HepG2 (cell line): ENCODE measurements around the gene ITIH1. TPM values are rescaled to one million over a fixed set of nuclear protein-coding genes. Genes with fewer than 3 reads are reported as not detected.

Experiments
- ATAC-seq: fragments of 200-7000 bp; cut with Tn5 transposase; 3 replicates; pipeline ENCODE4 v1.9.1; 2020; ENCODE audit warnings: mild to moderate bottlenecking, moderate library complexity
- BruUV-seq: library from RNA; stranded (reverse); fragments of 400-500 nt; replicated peaks from 2 replicates; lab custom pipeline; 2021; lab: Mats Ljungman, UMichigan
- CTCF ChIA-PET: fragments of 300-600 bp; formaldehyde crosslinking; extraction: SDS; loops from one replicate; lab custom pipeline; 2021; ENCODE audit warnings: low total read pairs, inconsistent platforms, low intra/inter-chr PET ratio; lab: Yijun Ruan, JAX
- POLR2A ChIA-PET: fragments of 350-600 bp; sonication (Branson Sonifier 250); formaldehyde crosslinking; loops from one replicate; lab custom pipeline; 2020; ENCODE audit warnings: antibody characterized with exemption, inconsistent platforms; lab: Yijun Ruan, JAX
- DNase-seq: peaks from one replicate; pipeline ENCODE4 v3.0.0-alpha.2; 2015; ENCODE audit warnings: low spot score
- FAIRE-seq: peaks from 3 replicates; lab custom pipeline; 2011; peaks lifted over from hg19 to GRCh38; lab: Jason Lieb, UNC
- H2AFZ ChIP-seq: one replicate; pipeline ENCODE4 v1.6.1; 2011; ENCODE audit warnings: low read length, inconsistent platforms
- H3K27ac ChIP-seq: fragments of 300-600 bp; 3 replicates; pipeline ENCODE4 v1.8.0; 2011; ENCODE audit warnings: mixed run types, mild to moderate bottlenecking, mixed read lengths, low read length, inconsistent platforms; ENCODE audit not compliant: insufficient read depth; ENCODE audit errors: extremely low read length
- H3K27me3 ChIP-seq, 2 experiments: fragments of 200-600 bp in 1 of 2; 2 replicates in 1 of 2; 3 replicates in 1 of 2; pipeline versions ENCODE4 v1.6.0 to v1.8.0; 2011; ENCODE audit warnings: low read length in 2 of 2, mild to moderate bottlenecking in 2 of 2, moderate library complexity in 2 of 2, inconsistent platforms in 1 of 2; ENCODE audit not compliant: insufficient read depth in 2 of 2, control insufficient read depth in 1 of 2
- H3K36me3 ChIP-seq, 2 experiments: fragments of 200-600 bp in 1 of 2; replicated peaks in 1 of 2; 2 replicates in 1 of 2; 3 replicates in 1 of 2; pipeline versions ENCODE4 v1.5.1 to v1.8.0; 2011; ENCODE audit warnings: low read length in 2 of 2, inconsistent platforms in 1 of 2; ENCODE audit not compliant: insufficient read depth in 2 of 2, control insufficient read depth in 1 of 2
- H3K4me1 ChIP-seq: 2 replicates; pipeline ENCODE4 v1.5.1; 2012; ENCODE audit warnings: low read length, inconsistent platforms; ENCODE audit not compliant: insufficient read depth
- H3K4me2 ChIP-seq: 2 replicates; pipeline ENCODE4 v1.6.0; 2011; ENCODE audit warnings: low read depth, low read length, inconsistent platforms
- H3K4me3 ChIP-seq, 3 experiments: fragments of 200-600 bp in 1 of 3; sonication (generic), shearing (Covaris generic) in 1 of 3; replicated peaks in 1 of 3; 2 replicates each; pipeline ENCODE4 v1.5.1; 2011 to 2016; ENCODE audit warnings: low read length in 3 of 3, inconsistent platforms in 2 of 3, low read depth in 2 of 3, mild to moderate bottlenecking in 2 of 3, control low read depth in 1 of 3, mixed read lengths in 1 of 3; ENCODE audit not compliant: insufficient read depth in 1 of 3
- H3K79me2 ChIP-seq: one replicate; pipeline ENCODE4 v1.6.1; 2011; ENCODE audit warnings: low read length, inconsistent platforms; ENCODE audit not compliant: insufficient read depth
- H3K9ac ChIP-seq: 2 replicates; pipeline ENCODE4 v1.6.0; 2011; ENCODE audit warnings: mild to moderate bottlenecking, low read depth, low read length, inconsistent platforms; ENCODE audit not compliant: insufficient read depth
- H3K9me3 ChIP-seq: 2 replicates; pipeline ENCODE4 v1.5.1; 2012; ENCODE audit warnings: mild to moderate bottlenecking, low read length
- H4K20me1 ChIP-seq: 2 replicates; pipeline ENCODE4 v1.6.0; 2011; ENCODE audit warnings: inconsistent platforms, mild to moderate bottlenecking, low read length, moderate library complexity; ENCODE audit not compliant: insufficient read depth
- CHCHD3 ChIP-seq: sonication (generic); formaldehyde crosslinking; IDR thresholded peaks from 2 replicates; pipeline ENCODE4 v1.8.0; 2022; ENCODE audit warnings: mild to moderate bottlenecking, missing genetic modification reagents, moderate library complexity
- HMG20B ChIP-seq: conservative IDR thresholded peaks from 2 replicates; pipeline ENCODE4 v1.6.1; 2016; ENCODE audit warnings: missing genetic modification reagents, missing compliant biosample characterization
- MAFG ChIP-seq: sonication (generic); formaldehyde crosslinking; IDR thresholded peaks from 2 replicates; pipeline ENCODE4 v1.5.1; 2020; ENCODE audit warnings: mild to moderate bottlenecking, missing genetic modification reagents
- NFE2L1 ChIP-seq: sonication (generic); formaldehyde crosslinking; IDR thresholded peaks from 2 replicates; pipeline ENCODE4 v1.4.0; 2020; ENCODE audit warnings: missing genetic modification reagents, mild to moderate bottlenecking, borderline replicate concordance
- NFKBIZ ChIP-seq: IDR thresholded peaks from 2 replicates; pipeline ENCODE4 v1.6.1; 2018; ENCODE audit warnings: missing genetic modification reagents, missing compliant biosample characterization
- SRSF9 ChIP-seq: fragments of 200-400 bp; formaldehyde crosslinking; IDR thresholded peaks from 2 replicates; pipeline ENCODE4 v1.6.1; 2018; ENCODE audit warnings: borderline replicate concordance, mild to moderate bottlenecking, low read depth, low read length; ENCODE audit not compliant: insufficient read depth, poor library complexity, severe bottlenecking
- YEATS4 ChIP-seq: sonication (generic); formaldehyde crosslinking; IDR thresholded peaks from 2 replicates; pipeline ENCODE4 v1.4.0; 2020; ENCODE audit warnings: missing genetic modification reagents, borderline replicate concordance
- ZBTB38 ChIP-seq: sonication (generic); formaldehyde crosslinking; IDR thresholded peaks from 2 replicates; pipeline ENCODE4 v1.5.1; 2020; ENCODE audit warnings: mild to moderate bottlenecking, missing genetic modification reagents
- ZBTB39 ChIP-seq: sonication (generic); formaldehyde crosslinking; IDR thresholded peaks from 2 replicates; pipeline ENCODE4 v1.5.0; 2020; ENCODE audit warnings: missing genetic modification reagents
- ZNF329 ChIP-seq: sonication (generic); formaldehyde crosslinking; IDR thresholded peaks from 2 replicates; pipeline ENCODE4 v1.9.0; 2021; ENCODE audit warnings: low read depth, mild to moderate bottlenecking, missing genetic modification reagents
- ZNF614 ChIP-seq: IDR thresholded peaks from 2 replicates; pipeline ENCODE4 v1.6.1; 2018; ENCODE audit warnings: missing biosample characterization, missing genetic modification reagents, inconsistent platforms, borderline replicate concordance
- ZNF766 ChIP-seq: sonication (generic); formaldehyde crosslinking; IDR thresholded peaks from 2 replicates; pipeline ENCODE4 v1.5.0; 2020; ENCODE audit warnings: missing genetic modification reagents, borderline replicate concordance
- WGBS: methylation state at CpG from one replicate; pipeline ENCODE4 v1.1.6; 2017; ENCODE audit warnings: low lambda C conversion rate; 5-methylcytosine and 5-hydroxymethylcytosine counted together
- in situ Hi-C: cut with HindIII; loops from 2 replicates; pipeline ENCODE4 v1.10.0; 2017; ENCODE audit warnings: low pct_unique_long_range_greater_than_20kb; ENCODE audit not compliant: extremely low pct_ligation_motif_present
- intact Hi-C: fragments of 100-400 bp; cut with micrococcal nuclease; formaldehyde crosslinking; loops from one replicate; pipeline ENCODE4 v1.10.0; 2022; ENCODE audit not compliant: unreplicated experiment
- polyA plus RNA-seq, 8 experiments: library from polyadenylated mRNA; depleted of rRNA in 3 of 8; stranded (reverse) in 7 of 8; unstranded in 1 of 8; fragments of >200 nt; fragmentation: Illumina TruSeq in 4 of 8; extraction: Trizol in 4 of 8; gene quantifications; 2 replicates each; pipeline versions ENCODE4 v1.2.1 to v1.2.3, GENCODE V29; 2011 to 2016; ENCODE audit warnings: low read depth in 4 of 8, missing spikeins in 1 of 8, mixed read lengths in 1 of 8; ENCODE audit not compliant: insufficient read depth in 1 of 8
- total RNA-seq, 5 experiments: library from RNA; depleted of rRNA; stranded (reverse); fragments of >200 nt; fragmentation: Illumina TruSeq; extraction: Trizol; gene quantifications; 2 replicates each; pipeline ENCODE4 v1.2.3, GENCODE V29; 2016; ENCODE audit warnings: low read depth in 1 of 5

Gene ITIH1
- total and polyA plus RNA-seq, 2 of the 13 experiments (the other 11 are each of a cell fraction or from before 2014, with no cell fraction given), result 12.3 to 19.6 TPM

GRCh38 chr3:52756141-52756540, 21.3 kb upstream of the ITIH1 start:
- Histone ChIP-seq H3K4me1 (peaks cover 11% of the 10 kb centered on the region), H3K27ac (no peak overlapping the region), H3K4me3 (no peak overlapping the region), H4K20me1 (no peaks in the 10 kb centered on the region), H3K79me2 (no peaks in the 10 kb centered on the region), H3K27me3 (no peaks in the 10 kb centered on the region), H3K36me3 (peaks cover 5 to 44% of the 10 kb centered on the region in 2 experiments; a peak in 3 of 5 replicates), H2AFZ (no peak overlapping the region), H3K9me3 (no peaks in the 10 kb centered on the region), H3K4me2 (no peak overlapping the region), H3K9ac (no peak overlapping the region)
- CTCF ChIA-PET, result no interaction called here
- 90% methylated on average over 1 of the region's 1 CpG for WGBS
- intact Hi-C loops (no loop called here), in situ Hi-C loops (no loop called here)
- DNase-seq (no peak), ATAC-seq (no peak), FAIRE-seq (no peak)
- BruUV-seq, result no TSS peak
- POLR2A ChIA-PET, result no interaction called here
- TF ChIP-seq SRSF9 (no peak), CHCHD3 (CRISPR knock-in tag) (no peak), YEATS4 (no peak), ZBTB39 (CRISPR knock-in tag) (no peak), NFKBIZ (CRISPR knock-in tag) (no peak), NFE2L1 (no peak), ZBTB38 (CRISPR knock-in tag) (no peak), HMG20B (no peak), ZNF766 (CRISPR knock-in tag) (no peak), MAFG (CRISPR knock-in tag) (no peak), ZNF329 (CRISPR knock-in tag) (no peak), ZNF614 (no peak)
